GM19463 (cell line): ENCODE data around the gene HRH4.
A peak's percentile ranks its signal among the peaks of the same experiment; 100 is the strongest.

ENCODE experiments used
- ATAC-seq: cut with Tn5 transposase; IDR thresholded peaks from one replicate; pipeline ENCODE4 v1.9.1; 2021; ENCODE audit warnings: mild to moderate bottlenecking, moderate library complexity; ENCODE audit not compliant: unreplicated experiment

HRH4 gene

GRCh38 chr18:24460388-24460787, at the start of gene HRH4:
TSS of gene HRH4 (plus strand) at chr18:24460637. CDS start at chr18:24460729, 92 bp downstream.
- ATAC-seq = no peak

GRCh38 chr18:24413148-24413547, 47.3 kb upstream of the HRH4 start:
- no peak for ATAC-seq

GRCh38 chr18:24414349-24415003, 46.0 kb upstream of the HRH4 start:
- ATAC-seq = no peak

GRCh38 chr18:24417480-24417879, 43.0 kb upstream of the HRH4 start:
- no peak for ATAC-seq

- ATAC-seq = no peak
Measured at GRCh38 chr18:24420551-24420950, 39.9 kb upstream of the HRH4 start.

GRCh38 chr18:24421831-24422230, 38.6 kb upstream of the HRH4 start:
- ATAC-seq = no peak

GRCh38 chr18:24426073-24426397, 34.4 kb upstream of the HRH4 start:
- no peak for ATAC-seq

- peak; percentile 94 for ATAC-seq
Measured at GRCh38 chr18:24426398-24427294, 33.8 kb upstream of the HRH4 start, which contains the start of gene IMPACT. TSS of gene IMPACT (plus strand) at chr18:24426670. CDS start at chr18:24426757, 87 bp downstream.

- no peak for ATAC-seq
Measured at GRCh38 chr18:24427484-24427883, 33.0 kb upstream of the HRH4 start.

- no peak for ATAC-seq
Measured at GRCh38 chr18:24428709-24429108, 31.7 kb upstream of the HRH4 start.

GRCh38 chr18:24429188-24429587, 31.2 kb upstream of the HRH4 start:
- no peak for ATAC-seq

- no peak for ATAC-seq
Measured at GRCh38 chr18:24432618-24433017, 27.8 kb upstream of the HRH4 start.

- no peak for ATAC-seq
Measured at GRCh38 chr18:24436939-24437338, 23.5 kb upstream of the HRH4 start.

GRCh38 chr18:24443870-24444269, 16.6 kb upstream of the HRH4 start:
- ATAC-seq = peak; percentile 74

GRCh38 chr18:24446453-24446852, 14.0 kb upstream of the HRH4 start:
- ATAC-seq = peak; percentile 50

GRCh38 chr18:24446953-24447538, 13.4 kb upstream of the HRH4 start:
- no peak for ATAC-seq

GRCh38 chr18:24447961-24448360, 12.5 kb upstream of the HRH4 start:
- no peak for ATAC-seq

GRCh38 chr18:24456549-24456948, 3.9 kb upstream of the HRH4 start:
- ATAC-seq = peak; percentile 88

- no peak for ATAC-seq
Measured at GRCh38 chr18:24459772-24460171, 665 bp upstream of the HRH4 start.

- ATAC-seq = no peak
Measured at GRCh38 chr18:24461996-24462395, 1.6 kb downstream of the HRH4 start.

GRCh38 chr18:24462838-24463775, 2.7 kb downstream of the HRH4 start:
- ATAC-seq = no peak
